WTC11 (cell line): Measurements from ENCODE around the gene HPS5. TPM values are rescaled to one million over a fixed set of nuclear protein-coding genes. Genes with fewer than 3 reads are reported as not detected.

Experiments
- ATAC-seq: fragments of 200-7000 bp; cut with Tn5 transposase; 2 replicates; pipeline ENCODE4 v1.10.0; 2021; ENCODE audit warnings: mild to moderate bottlenecking, moderate library complexity
- CTCF ChIA-PET: fragments of 300-600 bp; sonication (Branson Sonifier 250); formaldehyde crosslinking; loops from one replicate; lab custom pipeline; 2021; ENCODE audit warnings: antibody characterized with exemption; lab: Charles Lee
- POLR2A ChIA-PET: fragments of 350-600 bp; sonication (Branson Sonifier 250); formaldehyde crosslinking; loops from one replicate; lab custom pipeline; 2021; ENCODE audit warnings: antibody characterized with exemption; lab: Charles Lee
- DNase-seq: peaks from one replicate; pipeline ENCODE4 v3.0.0; 2021; ENCODE audit warnings: low spot score
- H3K27ac Mint-ChIP-seq: 2 replicates; pipeline ENCODE4 v1.8.0; 2021; ENCODE audit warnings: mixed read lengths
- H3K27me3 Mint-ChIP-seq: 2 replicates; pipeline ENCODE4 v1.8.0; 2021; ENCODE audit warnings: low read depth, mild to moderate bottlenecking, moderate library complexity, mixed read lengths
- H3K36me3 Mint-ChIP-seq: 2 replicates; pipeline ENCODE4 v1.8.0; 2021; ENCODE audit warnings: mixed read lengths
- H3K4me1 Mint-ChIP-seq: 2 replicates; pipeline ENCODE4 v1.8.0; 2022; ENCODE audit warnings: mixed read lengths
- H3K4me3 Mint-ChIP-seq: 2 replicates; pipeline ENCODE4 v1.8.0; 2021; ENCODE audit warnings: mild to moderate bottlenecking, moderate library complexity, mixed read lengths
- H3K9me3 Mint-ChIP-seq: 2 replicates; pipeline ENCODE4 v1.8.0; 2021; ENCODE audit warnings: mixed read lengths
- ETV6 ChIP-seq: sonication (generic); formaldehyde crosslinking; IDR thresholded peaks from 2 replicates; pipeline ENCODE4 v1.8.1; 2022; ENCODE audit warnings: mild to moderate bottlenecking, missing genetic modification reagents
- FOXK1 ChIP-seq: sonication (generic); formaldehyde crosslinking; IDR thresholded peaks from 2 replicates; pipeline ENCODE4 v1.8.0; 2022; ENCODE audit warnings: mild to moderate bottlenecking, moderate library complexity, missing genetic modification reagents
- GABPB1 ChIP-seq: sonication (generic); formaldehyde crosslinking; IDR thresholded peaks from 2 replicates; pipeline ENCODE4 v1.8.1; 2023; ENCODE audit warnings: mild to moderate bottlenecking, missing genetic modification reagents
- GRHL2 ChIP-seq: fragments of 250-450 bp; sonication (Bioruptor Pico); IDR thresholded peaks from 2 replicates; pipeline ENCODE4 v1.8.0; 2022; ENCODE audit warnings: mild to moderate bottlenecking, moderate library complexity; ENCODE audit not compliant: insufficient replicate concordance, severe bottlenecking
- MLX ChIP-seq: sonication (generic); formaldehyde crosslinking; IDR thresholded peaks from 2 replicates; pipeline ENCODE4 v1.8.1; 2023; ENCODE audit warnings: mild to moderate bottlenecking, missing genetic modification reagents, moderate library complexity
- OVOL2 ChIP-seq: fragments of 250-450 bp; sonication (Bioruptor Pico); IDR thresholded peaks from 2 replicates; pipeline ENCODE4 v1.9.0; 2021; ENCODE audit warnings: mild to moderate bottlenecking, borderline replicate concordance
- PRDM15 ChIP-seq: sonication (generic); formaldehyde crosslinking; IDR thresholded peaks from 2 replicates; pipeline ENCODE4 v1.8.0; 2022; ENCODE audit warnings: missing genetic modification reagents
- PREB ChIP-seq: sonication (generic); formaldehyde crosslinking; IDR thresholded peaks from 2 replicates; pipeline ENCODE4 v1.8.1; 2022; ENCODE audit warnings: mild to moderate bottlenecking, missing genetic modification reagents, moderate library complexity, borderline replicate concordance
- PRRX2 ChIP-seq: fragments of 250-450 bp; sonication (Bioruptor Pico); IDR thresholded peaks from 2 replicates; pipeline ENCODE4 v1.8.0; 2021; ENCODE audit warnings: mild to moderate bottlenecking
- SOX15 ChIP-seq: fragments of 250-450 bp; sonication (Bioruptor Pico); IDR thresholded peaks from 2 replicates; pipeline ENCODE4 v1.9.0; 2021; ENCODE audit warnings: mild to moderate bottlenecking
- ZNF138 ChIP-seq: sonication (generic); formaldehyde crosslinking; conservative IDR thresholded peaks from 2 replicates; pipeline ENCODE4 v1.8.1; 2022; ENCODE audit warnings: mild to moderate bottlenecking, moderate library complexity, missing genetic modification reagents
- ZNF317 ChIP-seq: sonication (generic); formaldehyde crosslinking; IDR thresholded peaks from 2 replicates; pipeline ENCODE4 v1.8.1; 2023; ENCODE audit warnings: low read depth, mild to moderate bottlenecking, moderate library complexity, missing genetic modification reagents, borderline replicate concordance
- total RNA-seq: library from RNA; stranded (reverse); gene quantifications from 3 replicates; pipeline ENCODE4 v1.2.3, GENCODE V29; 2021
- TF ChIP-seq, protein P1 (sequence below): fragments of 250-450 bp; sonication (Bioruptor Pico); IDR thresholded peaks from 2 replicates; pipeline ENCODE4 v1.8.0; 2021; ENCODE audit warnings: mild to moderate bottlenecking
- TF ChIP-seq, protein P2 (sequence below): fragments of 250-450 bp; sonication (Bioruptor Pico); IDR thresholded peaks from 2 replicates; pipeline ENCODE4 v1.9.0; 2021; ENCODE audit warnings: moderate library complexity, mild to moderate bottlenecking, inconsistent platforms, borderline replicate concordance
- TF ChIP-seq, protein P3 (sequence below): sonication (generic); formaldehyde crosslinking; IDR thresholded peaks from 2 replicates; pipeline ENCODE4 v1.8.0; 2022; ENCODE audit warnings: mild to moderate bottlenecking, missing genetic modification reagents
- TF ChIP-seq, protein P4 (sequence below): sonication (generic); formaldehyde crosslinking; IDR thresholded peaks from 2 replicates; pipeline ENCODE4 v1.8.0; 2023; ENCODE audit warnings: missing genetic modification reagents

Gene HPS5
- total RNA-seq, 1 experiment from 2014 or later: 14.9 TPM

- peaks cover 65% of the 10 kb centered on the region for H3K36me3 Mint-ChIP-seq
- CTCF ChIA-PET: no interaction called here
- POLR2A ChIA-PET: no interaction called here
- H3K4me1 Mint-ChIP-seq: no peaks in the 10 kb centered on the region
- no peak for TF ChIP-seq GABPB1 (CRISPR knock-in tag)
- TF ChIP-seq ETV6 (CRISPR knock-in tag): no peak
- TF ChIP-seq, protein P1, sequence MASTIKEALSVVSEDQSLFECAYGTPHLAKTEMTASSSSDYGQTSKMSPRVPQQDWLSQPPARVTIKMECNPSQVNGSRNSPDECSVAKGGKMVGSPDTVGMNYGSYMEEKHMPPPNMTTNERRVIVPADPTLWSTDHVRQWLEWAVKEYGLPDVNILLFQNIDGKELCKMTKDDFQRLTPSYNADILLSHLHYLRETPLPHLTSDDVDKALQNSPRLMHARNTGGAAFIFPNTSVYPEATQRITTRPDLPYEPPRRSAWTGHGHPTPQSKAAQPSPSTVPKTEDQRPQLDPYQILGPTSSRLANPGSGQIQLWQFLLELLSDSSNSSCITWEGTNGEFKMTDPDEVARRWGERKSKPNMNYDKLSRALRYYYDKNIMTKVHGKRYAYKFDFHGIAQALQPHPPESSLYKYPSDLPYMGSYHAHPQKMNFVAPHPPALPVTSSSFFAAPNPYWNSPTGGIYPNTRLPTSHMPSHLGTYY: no peak
- no peak overlapping the region; the same call in 1 of the 2 replicates for H3K27ac Mint-ChIP-seq
- no peak overlapping the region for H3K4me3 Mint-ChIP-seq
- DNase-seq (no peak), ATAC-seq (no peak)
- no peaks in the 10 kb centered on the region for H3K27me3 Mint-ChIP-seq
- H3K9me3 Mint-ChIP-seq: no peaks in the 10 kb centered on the region
Observed at GRCh38 chr11:18288911-18289310, 33.0 kb downstream of the HPS5 start.

GRCh38 chr11:18285841-18286240 is 36.1 kb downstream of the HPS5 start:
- Mint-ChIP-seq H3K4me1 (no peaks in the 10 kb centered on the region), H3K9me3 (no peaks in the 10 kb centered on the region), H3K27ac (no peak overlapping the region), H3K4me3 (no peak overlapping the region), H3K27me3 (no peaks in the 10 kb centered on the region), H3K36me3 (peaks cover 57% of the 10 kb centered on the region)
- TF ChIP-seq, protein P2, sequence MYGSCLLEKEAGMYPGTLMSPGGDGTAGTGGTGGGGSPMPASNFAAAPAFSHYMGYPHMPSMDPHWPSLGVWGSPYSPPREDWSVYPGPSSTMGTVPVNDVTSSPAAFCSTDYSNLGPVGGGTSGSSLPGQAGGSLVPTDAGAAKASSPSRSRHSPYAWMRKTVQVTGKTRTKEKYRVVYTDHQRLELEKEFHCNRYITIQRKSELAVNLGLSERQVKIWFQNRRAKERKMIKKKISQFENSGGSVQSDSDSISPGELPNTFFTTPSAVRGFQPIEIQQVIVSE: no peak
- DNase-seq (no peak), ATAC-seq (no peak)
- ChIA-PET CTCF (interaction anchor here (1.1 kb wide), 2 partner anchors 82 to 170 kb away, joined by 3 to 4 read pairs; no protein-coding TSS in a partner anchor), POLR2A (no interaction called here)

DNA sequence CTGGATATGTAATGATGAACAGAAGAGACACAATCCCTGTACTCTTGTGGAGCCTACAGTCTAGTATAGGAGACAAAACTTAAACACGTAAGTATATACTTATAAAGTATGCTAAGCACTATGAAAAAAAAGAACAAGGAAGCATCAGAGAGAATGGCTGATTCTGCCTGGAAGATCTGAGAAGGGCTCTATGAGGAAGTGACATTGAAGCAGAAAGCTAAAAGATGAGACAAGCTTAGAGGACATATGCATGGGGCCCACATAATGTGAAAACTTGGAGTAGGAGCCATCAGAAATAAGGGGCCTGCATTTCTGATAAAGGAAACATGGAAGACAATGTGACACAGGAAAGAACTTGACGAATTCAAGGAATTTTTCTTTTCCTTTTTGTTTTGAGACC is 39.3 kb downstream of the HPS5 start:
- POLR2A ChIA-PET: no interaction called here

More for the DNA sequence above, 39.3 kb downstream of the HPS5 start:
- Mint-ChIP-seq H3K4me1 (no peaks in the 10 kb centered on the region), H3K36me3 (peaks cover 57% of the 10 kb centered on the region), H3K4me3 (no peak overlapping the region), H3K27ac (no peak overlapping the region), H3K27me3 (no peaks in the 10 kb centered on the region), H3K9me3 (no peaks in the 10 kb centered on the region)
- no peak for ATAC-seq
- TF ChIP-seq SOX15 (CRISPR knock-in tag): no peak
- no peak for TF ChIP-seq FOXK1
- no peak for TF ChIP-seq PRDM15 (CRISPR knock-in tag)
- no peak for TF ChIP-seq OVOL2 (CRISPR knock-in tag)
- no peak for TF ChIP-seq PREB (CRISPR knock-in tag)
- TF ChIP-seq, protein P3, sequence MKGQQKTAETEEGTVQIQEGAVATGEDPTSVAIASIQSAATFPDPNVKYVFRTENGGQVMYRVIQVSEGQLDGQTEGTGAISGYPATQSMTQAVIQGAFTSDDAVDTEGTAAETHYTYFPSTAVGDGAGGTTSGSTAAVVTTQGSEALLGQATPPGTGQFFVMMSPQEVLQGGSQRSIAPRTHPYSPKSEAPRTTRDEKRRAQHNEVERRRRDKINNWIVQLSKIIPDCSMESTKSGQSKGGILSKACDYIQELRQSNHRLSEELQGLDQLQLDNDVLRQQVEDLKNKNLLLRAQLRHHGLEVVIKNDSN (CRISPR knock-in tag): no peak
- TF ChIP-seq ZNF138 (CRISPR knock-in tag): no peak
- no peak for TF ChIP-seq MLX (CRISPR knock-in tag)
- TF ChIP-seq ZNF317: no peak
- TF ChIP-seq, protein P4, sequence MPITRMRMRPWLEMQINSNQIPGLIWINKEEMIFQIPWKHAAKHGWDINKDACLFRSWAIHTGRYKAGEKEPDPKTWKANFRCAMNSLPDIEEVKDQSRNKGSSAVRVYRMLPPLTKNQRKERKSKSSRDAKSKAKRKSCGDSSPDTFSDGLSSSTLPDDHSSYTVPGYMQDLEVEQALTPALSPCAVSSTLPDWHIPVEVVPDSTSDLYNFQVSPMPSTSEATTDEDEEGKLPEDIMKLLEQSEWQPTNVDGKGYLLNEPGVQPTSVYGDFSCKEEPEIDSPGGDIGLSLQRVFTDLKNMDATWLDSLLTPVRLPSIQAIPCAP (CRISPR knock-in tag): no peak
- no peak for TF ChIP-seq PRRX2 (CRISPR knock-in tag)
- TF ChIP-seq GRHL2 (CRISPR knock-in tag): no peak
- DNase-seq: no peak
- CTCF ChIA-PET: interaction anchor here (1.4 kb wide), 1 partner anchor 39 kb away, joined by 3 read pairs; no protein-coding TSS in a partner anchor
